Jurkat, Clone E6-1 (cell line): Measurements from ENCODE around the gene DDRGK1.
"Not testable (repeated sequence)": the region's sequence is repeated elsewhere in the genome, so short reads cannot be mapped to it uniquely, and the experiment has no call there.

Experiments
- DNase-seq: peaks from one replicate; pipeline ENCODE4 v3.0.0-alpha.2; 2011; ENCODE audit warnings: low read depth, low spot score
- H3K4me3 ChIP-seq: 2 replicates; pipeline ENCODE4 v1.5.1; 2011; ENCODE audit warnings: mild to moderate bottlenecking, low read length, control low read depth, moderate library complexity

DDRGK1 gene

DNA sequence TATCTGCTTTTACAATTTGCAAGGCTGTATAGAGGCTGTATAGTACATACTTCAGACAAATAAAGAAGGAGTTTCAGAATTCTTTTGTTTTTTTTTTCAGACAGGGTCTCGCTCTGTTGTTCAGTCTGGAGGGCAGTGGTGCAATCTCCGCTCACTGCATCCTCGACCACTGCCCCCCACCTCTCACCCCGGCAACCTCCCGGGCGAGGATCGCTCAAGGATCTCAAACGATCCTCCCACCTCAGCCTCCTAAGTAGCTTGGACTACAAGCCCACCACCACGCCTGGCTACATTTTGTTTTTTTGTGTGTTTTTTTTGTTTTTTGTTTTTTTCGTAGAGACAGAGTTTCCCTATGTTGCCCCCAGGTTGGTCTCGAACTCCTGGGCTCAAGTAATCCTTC lies 46.7 kb downstream of the DDRGK1 start:
- peak overlapping the region; percentile 97 for H3K4me3 ChIP-seq
- no peak for DNase-seq

DNA sequence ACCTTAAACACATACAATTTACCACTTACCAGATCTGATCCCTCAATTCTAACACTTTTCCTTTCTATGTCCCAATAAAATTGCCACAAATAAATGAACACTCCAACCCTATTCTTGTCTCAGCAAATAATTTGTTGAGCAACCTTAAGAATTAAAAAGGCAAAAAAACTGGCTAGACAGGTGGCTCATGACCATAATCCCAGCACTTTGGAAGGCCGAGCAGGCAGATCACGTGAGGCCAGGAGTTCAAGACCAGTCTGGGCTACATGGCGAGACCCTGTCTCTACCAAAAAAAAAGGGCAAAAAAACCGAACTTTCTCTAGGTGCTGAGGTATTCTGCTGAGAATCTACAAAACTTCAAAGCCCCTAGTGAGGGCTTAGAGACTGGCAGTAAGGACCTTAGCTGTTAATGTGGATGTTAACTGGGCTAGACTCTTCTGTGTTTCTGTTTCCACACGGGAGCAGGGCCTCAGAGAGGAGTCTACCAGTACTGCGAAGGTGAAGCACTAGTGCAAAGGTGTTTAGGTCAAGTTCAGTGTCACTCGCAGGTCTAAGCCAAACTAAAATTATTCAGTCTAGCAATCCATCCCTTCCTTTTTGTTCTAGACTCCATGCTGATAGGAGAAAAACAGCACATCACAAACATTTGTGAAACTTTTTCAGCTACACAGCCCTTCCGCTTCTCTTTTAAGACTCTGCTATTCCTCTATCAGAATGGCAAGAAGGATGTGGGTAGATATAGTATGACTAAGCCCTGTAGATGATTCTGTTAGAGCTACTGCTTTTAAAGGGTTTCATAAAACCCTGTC lies 47.5 kb downstream of the DDRGK1 start:
- no peak overlapping the region for H3K4me3 ChIP-seq

DNA sequence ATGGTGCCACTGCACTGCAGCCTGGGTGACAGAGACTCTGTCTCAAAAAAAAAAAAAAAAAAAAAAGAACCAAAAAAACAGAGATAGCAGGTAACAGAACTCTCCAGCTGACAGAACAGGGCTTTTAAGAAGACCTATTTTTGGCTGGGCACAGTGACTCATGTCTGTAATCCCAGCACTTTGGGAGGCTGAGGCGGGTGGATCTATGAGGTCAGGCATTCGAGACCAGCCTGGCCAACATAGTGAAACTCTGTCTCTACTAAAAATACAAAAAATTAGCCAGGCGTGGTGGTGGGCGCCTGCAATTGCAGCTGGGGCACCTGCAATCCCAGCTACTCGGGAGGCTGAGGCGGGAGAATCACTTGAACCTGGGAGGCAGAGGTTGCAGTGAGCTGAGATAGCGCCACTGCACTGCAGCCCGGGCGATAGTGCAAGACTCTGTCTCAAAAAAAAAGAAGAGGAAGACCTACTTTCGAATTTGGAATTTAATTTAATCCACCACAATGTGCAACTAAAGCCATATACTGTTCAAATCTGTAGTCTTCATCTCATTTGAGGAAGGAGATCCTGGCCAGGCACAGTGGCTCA lies 52.3 kb downstream of the DDRGK1 start:
- not testable (repeated sequence) for H3K4me3 ChIP-seq, DNase-seq

More for the DNA sequence above, 47.5 kb downstream of the DDRGK1 start:
- peak; percentile 35 for DNase-seq

DNA sequence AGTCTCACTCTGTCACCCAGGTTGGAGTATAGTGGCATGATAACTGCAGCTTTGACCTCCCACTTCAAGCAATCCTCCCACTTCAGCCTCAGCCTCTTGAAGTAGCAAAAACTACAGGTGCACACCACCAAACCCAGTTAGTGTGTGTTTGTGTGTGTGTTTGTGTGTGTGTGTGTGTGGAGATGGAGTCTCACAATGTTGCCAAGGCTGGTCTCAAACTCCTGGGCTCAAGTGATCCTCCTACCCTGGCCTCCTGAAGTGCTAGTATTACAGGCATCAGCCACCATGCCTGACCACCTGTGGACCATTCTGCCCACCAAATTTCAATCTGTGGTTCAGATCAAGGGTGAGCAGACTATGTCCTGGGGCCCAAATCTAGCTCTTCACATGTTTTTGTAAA lies 53.6 kb downstream of the DDRGK1 start:
- no peak for DNase-seq

DNA sequence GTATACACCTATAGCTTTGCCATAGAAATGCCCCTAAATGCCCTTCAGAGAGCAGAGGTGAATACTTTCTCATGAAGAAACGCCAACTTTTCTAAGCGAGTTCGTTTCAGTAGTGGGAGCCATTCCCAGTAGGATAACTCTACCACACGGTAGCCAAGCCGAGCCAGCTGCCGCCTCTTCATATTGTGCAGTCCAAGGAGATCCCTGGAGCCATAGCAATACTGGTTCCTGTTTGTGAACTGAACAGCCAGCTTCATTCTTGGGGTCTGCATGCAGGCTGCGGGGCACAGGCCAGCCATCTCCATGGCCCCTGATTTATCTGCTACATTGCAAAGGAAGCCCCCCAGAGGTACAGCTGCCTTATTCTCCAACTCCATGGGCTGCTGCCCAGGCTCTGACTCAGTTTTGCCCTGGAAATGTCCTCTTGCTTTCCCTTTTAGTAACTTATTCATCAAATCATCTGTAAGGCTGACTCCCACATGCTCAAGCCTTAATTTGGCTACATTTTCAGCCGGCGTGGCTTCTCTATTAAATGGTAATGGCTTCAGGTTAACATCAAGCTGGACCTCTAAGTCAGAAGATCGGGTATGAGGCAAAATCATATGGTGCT lies 57.6 kb downstream of the DDRGK1 start:
- H3K4me3 ChIP-seq: no peak overlapping the region
- no peak for DNase-seq

More for the DNA sequence above, 53.6 kb downstream of the DDRGK1 start:
- no peak overlapping the region for H3K4me3 ChIP-seq

DNA sequence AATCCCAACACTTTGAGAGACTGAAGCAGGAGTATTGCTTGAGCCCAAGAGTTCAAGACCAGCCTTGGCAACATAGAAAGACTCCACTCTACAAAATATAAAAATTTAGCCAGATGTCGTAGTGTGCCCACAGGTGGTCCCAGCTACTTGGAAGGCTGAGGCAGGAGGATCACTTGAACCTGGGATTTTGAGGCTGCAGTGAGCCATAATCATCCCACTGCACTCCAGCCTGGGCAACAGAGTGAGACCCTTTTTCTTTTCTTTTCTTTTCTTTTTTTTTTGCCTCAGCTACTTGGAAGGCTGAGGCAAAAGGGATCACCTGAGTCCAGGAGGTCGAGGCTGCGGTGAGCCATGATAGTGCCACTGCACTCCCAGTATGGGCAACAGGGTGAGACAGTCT lies 62.7 kb downstream of the DDRGK1 start:
- DNase-seq: no peak
- no peak overlapping the region for H3K4me3 ChIP-seq
